Ovary (tissue), 3 donors: ENCODE measurements around the gene FAM163B.

ENCODE experiments used
- CTCF ChIP-seq, 3 donors: fragments of 450-650 bp in 2 of 3; fragments of 200-600 bp in 1 of 3; IDR thresholded peaks; one replicate each; pipeline versions ENCODE4 v1.5.1 to v1.8.0; 2016 to 2022; ENCODE audit warnings: antibody characterized with exemption in 3 of 3, mild to moderate bottlenecking in 1 of 3
- EP300 ChIP-seq: sonication (generic); formaldehyde crosslinking; IDR thresholded peaks from one replicate; pipeline ENCODE4 v1.6.1; 2017; ENCODE audit warnings: antibody characterized with exemption
- POLR2A ChIP-seq: fragments of 450-650 bp; IDR thresholded peaks from one replicate; pipeline ENCODE4 v1.6.1; 2017; ENCODE audit warnings: antibody characterized with exemption, mild to moderate bottlenecking, moderate library complexity
- donor health status: DM: no; HTN: no; CAD: no.

DNA sequence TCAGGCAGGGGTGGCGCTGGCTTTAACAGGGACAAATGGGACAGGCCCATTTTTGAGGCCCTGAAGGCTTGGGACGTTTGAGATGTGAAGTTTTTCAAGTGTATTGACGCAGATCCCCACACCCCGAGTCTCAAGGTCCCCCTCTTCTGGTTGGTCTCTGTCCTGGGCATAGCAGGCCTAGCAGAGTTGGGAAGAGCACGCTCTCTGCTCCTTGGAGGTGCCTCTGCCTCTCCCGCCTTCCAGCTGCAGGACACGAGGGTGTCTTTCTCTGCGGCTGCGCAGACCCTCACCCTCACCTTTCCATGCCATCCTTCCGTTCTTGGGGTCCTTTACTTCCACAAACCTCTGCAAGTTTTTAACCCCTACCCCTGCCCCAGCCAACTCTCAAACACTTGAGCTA, 56.1 kb downstream of the FAM163B start:
- TF ChIP-seq CTCF (IDR thresholded peaks at IDR 0.05) (no peak), POLR2A (no peak), EP300 (no peak)
